Measurements from ENCODE around the gene RRP7A. TPM values are rescaled to one million over a fixed set of nuclear protein-coding genes. Genes with fewer than 3 reads are reported as not detected.
"Not testable (repeated sequence)": the region's sequence is repeated elsewhere in the genome, so short reads cannot be mapped to it uniquely, and the experiment has no call there.

The RRP7A gene
- total and polyA plus RNA-seq, 4 donors: 5.3 to 38.9 (median 28.1) TPM

DNA sequence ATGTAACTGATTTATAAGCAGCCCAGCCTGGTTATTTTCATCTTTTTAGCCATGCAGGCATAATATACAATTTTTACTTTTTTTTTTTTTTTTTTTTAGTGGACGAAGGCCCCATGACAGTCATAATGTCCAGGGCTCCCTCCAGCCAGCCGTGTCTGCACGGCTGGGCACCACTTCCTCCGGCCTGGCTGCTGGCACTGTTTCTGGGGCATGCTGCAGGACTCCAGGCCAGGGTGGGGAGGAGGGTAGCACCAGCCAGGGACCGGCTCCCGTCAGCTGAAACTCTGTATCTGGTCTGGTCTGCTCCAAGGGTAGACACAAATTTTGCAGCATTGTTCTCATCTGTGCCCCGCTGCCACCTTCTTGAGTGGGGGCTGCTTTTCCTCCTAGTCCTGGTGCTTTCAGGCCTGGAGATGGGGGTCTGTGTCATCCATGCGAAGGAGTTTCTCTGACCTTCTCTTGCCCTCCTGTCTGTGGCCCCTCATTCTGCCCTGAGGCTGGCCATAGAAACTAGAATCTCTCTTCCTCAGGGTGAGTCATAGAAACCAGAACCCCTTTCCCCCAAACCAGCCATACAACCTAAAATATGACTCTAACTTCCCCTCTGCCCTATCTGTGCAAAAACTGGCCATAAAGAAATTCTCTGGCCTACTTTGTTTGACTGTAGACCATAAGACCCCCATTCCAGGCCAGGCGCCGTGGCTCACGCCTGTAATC, 9.2 kb upstream of the RRP7A start:
- no peaks in the 10 kb centered on the region for H3K9me3 ChIP-seq (ENCODE audit: control insufficient read depth, low read length)
- no peak overlapping the region for H3K27ac ChIP-seq (ENCODE audit: low read depth in 1 of 2, low read length in 2 of 2)
- H3K4me1 ChIP-seq (ENCODE audit: control insufficient read depth in 1 of 2, insufficient read depth in 2 of 2, low read length in 2 of 2): no peaks in the 10 kb centered on the region
- H3K4me3 ChIP-seq (ENCODE audit: low read length in 2 of 2): no peak overlapping the region
- no peaks in the 10 kb centered on the region for H3K27me3 ChIP-seq (ENCODE audit: control insufficient read depth in 1 of 2, insufficient read depth in 2 of 2, low read length in 1 of 2)
- intact Hi-C loops (cut with DNase I): no loop called here
- no peak for DNase-seq
- WGBS, 2 donors: 82 to 92% methylated on average over 10 to 11 of the region's 11 CpGs
- no peak for ATAC-seq (ENCODE audit: low FRiP score)
- no peaks in the 10 kb centered on the region for H3K36me3 ChIP-seq (ENCODE audit: control insufficient read depth in 1 of 2, insufficient read depth in 2 of 2, low read length in 1 of 2)

GRCh38 chr22:42522546-42522945, 3.0 kb upstream of the RRP7A start:
- no peaks in the 10 kb centered on the region for H3K27me3 ChIP-seq (ENCODE audit: control insufficient read depth in 1 of 2, insufficient read depth in 2 of 2, low read length in 1 of 2)
- H3K4me3 ChIP-seq (ENCODE audit: low read length in 2 of 2): no peak overlapping the region
- no peaks in the 10 kb centered on the region for H3K4me1 ChIP-seq (ENCODE audit: control insufficient read depth in 1 of 2, insufficient read depth in 2 of 2, low read length in 2 of 2)
- no peaks in the 10 kb centered on the region for H3K36me3 ChIP-seq (ENCODE audit: control insufficient read depth in 1 of 2, insufficient read depth in 2 of 2, low read length in 1 of 2)
- no peaks in the 10 kb centered on the region for H3K9me3 ChIP-seq (ENCODE audit: control insufficient read depth, low read length)
- intact Hi-C loops (cut with DNase I): no loop called here
- 88 to 96% methylated on average over 11 to 15 of the region's 15 CpGs for WGBS, 2 donors
- DNase-seq: no peak
- no peak overlapping the region for H3K27ac ChIP-seq (ENCODE audit: low read depth in 1 of 2, low read length in 2 of 2)
- no peak for ATAC-seq (ENCODE audit: low FRiP score)

GRCh38 chr22:42521228-42521546, 1.6 kb upstream of the RRP7A start:
- ATAC-seq (ENCODE audit: low FRiP score) (no peak), DNase-seq (no peak)
- H3K36me3 ChIP-seq (ENCODE audit: control insufficient read depth in 1 of 2, insufficient read depth in 2 of 2, low read length in 1 of 2): no peaks in the 10 kb centered on the region
- no peaks in the 10 kb centered on the region for H3K4me1 ChIP-seq (ENCODE audit: control insufficient read depth in 1 of 2, insufficient read depth in 2 of 2, low read length in 2 of 2)
- H3K27me3 ChIP-seq (ENCODE audit: control insufficient read depth in 1 of 2, insufficient read depth in 2 of 2, low read length in 1 of 2): no peaks in the 10 kb centered on the region
- no peaks in the 10 kb centered on the region for H3K9me3 ChIP-seq (ENCODE audit: control insufficient read depth, low read length)
- WGBS, 2 donors: 94% methylated on average over 7 to 9 of the region's 9 CpGs
- no peak overlapping the region for H3K27ac ChIP-seq (ENCODE audit: low read depth in 1 of 2, low read length in 2 of 2)
- intact Hi-C loops (cut with DNase I): no loop called here
- H3K4me3 ChIP-seq (ENCODE audit: low read length in 2 of 2): no peak overlapping the region

- H3K9me3 ChIP-seq (ENCODE audit: control insufficient read depth, low read length); DNase-seq; H3K36me3 ChIP-seq (ENCODE audit: control insufficient read depth in 1 of 2, insufficient read depth in 2 of 2, low read length in 1 of 2); H3K27ac ChIP-seq (ENCODE audit: low read depth in 1 of 2, low read length in 2 of 2); H3K27me3 ChIP-seq (ENCODE audit: control insufficient read depth in 1 of 2, insufficient read depth in 2 of 2, low read length in 1 of 2); ATAC-seq (ENCODE audit: low FRiP score); intact Hi-C loops (cut with DNase I); H3K4me1 ChIP-seq (ENCODE audit: control insufficient read depth in 1 of 2, insufficient read depth in 2 of 2, low read length in 2 of 2): not testable (repeated sequence)
- H3K4me3 ChIP-seq (ENCODE audit: low read length in 2 of 2): peak overlapping the region; percentile 34 to 80
- 24 to 41% methylated on average over 5 to 19 of the region's 28 CpGs for WGBS, 2 donors
These were observed 715 bp downstream of the RRP7A start for GRCh38 chr22:42518638-42519524.

DNA sequence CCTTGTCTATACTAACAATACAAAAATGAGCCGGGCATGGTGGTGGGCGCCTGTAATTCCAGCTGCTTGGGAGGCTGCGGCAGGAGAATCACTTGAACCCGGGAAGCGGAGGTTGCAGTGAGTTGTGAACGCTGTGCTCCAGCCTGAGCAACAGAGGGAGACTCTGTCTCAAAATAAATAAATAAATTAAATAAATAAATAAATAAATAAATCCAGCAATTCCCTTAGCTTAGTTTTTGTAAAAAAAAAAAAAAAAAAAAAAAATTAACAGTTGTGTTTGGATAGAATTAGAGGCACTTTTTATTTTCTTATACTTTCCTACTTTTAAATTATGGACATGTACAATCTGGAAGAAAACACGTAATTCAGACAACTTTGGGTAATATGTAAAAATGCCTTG, 2.5 kb downstream of the RRP7A start:
- H3K9me3 ChIP-seq (ENCODE audit: control insufficient read depth, low read length); ATAC-seq (ENCODE audit: low FRiP score); H3K4me3 ChIP-seq (ENCODE audit: low read length in 2 of 2); DNase-seq; H3K36me3 ChIP-seq (ENCODE audit: control insufficient read depth in 1 of 2, insufficient read depth in 2 of 2, low read length in 1 of 2); H3K4me1 ChIP-seq (ENCODE audit: control insufficient read depth in 1 of 2, insufficient read depth in 2 of 2, low read length in 2 of 2); H3K27me3 ChIP-seq (ENCODE audit: control insufficient read depth in 1 of 2, insufficient read depth in 2 of 2, low read length in 1 of 2); H3K27ac ChIP-seq (ENCODE audit: low read depth in 1 of 2, low read length in 2 of 2); intact Hi-C loops (cut with DNase I): not testable (repeated sequence)
- WGBS, 2 donors: 96 to 98% methylated on average over 7 of the region's 7 CpGs

GRCh38 chr22:42515896-42516295, 3.7 kb downstream of the RRP7A start:
- no peak overlapping the region for H3K27ac ChIP-seq (ENCODE audit: low read depth in 1 of 2, low read length in 2 of 2)
- no peaks in the 10 kb centered on the region for H3K27me3 ChIP-seq (ENCODE audit: control insufficient read depth in 1 of 2, insufficient read depth in 2 of 2, low read length in 1 of 2)
- DNase-seq (no peak), ATAC-seq (ENCODE audit: low FRiP score) (no peak)
- no peak overlapping the region for H3K4me3 ChIP-seq (ENCODE audit: low read length in 2 of 2)
- no peaks in the 10 kb centered on the region for H3K4me1 ChIP-seq (ENCODE audit: control insufficient read depth in 1 of 2, insufficient read depth in 2 of 2, low read length in 2 of 2)
- 83 to 90% methylated on average over 9 to 14 of the region's 14 CpGs for WGBS, 2 donors
- intact Hi-C loops (cut with DNase I): no loop called here
- H3K9me3 ChIP-seq (ENCODE audit: control insufficient read depth, low read length): no peaks in the 10 kb centered on the region
- H3K36me3 ChIP-seq (ENCODE audit: control insufficient read depth in 1 of 2, insufficient read depth in 2 of 2, low read length in 1 of 2): no peaks in the 10 kb centered on the region

DNA sequence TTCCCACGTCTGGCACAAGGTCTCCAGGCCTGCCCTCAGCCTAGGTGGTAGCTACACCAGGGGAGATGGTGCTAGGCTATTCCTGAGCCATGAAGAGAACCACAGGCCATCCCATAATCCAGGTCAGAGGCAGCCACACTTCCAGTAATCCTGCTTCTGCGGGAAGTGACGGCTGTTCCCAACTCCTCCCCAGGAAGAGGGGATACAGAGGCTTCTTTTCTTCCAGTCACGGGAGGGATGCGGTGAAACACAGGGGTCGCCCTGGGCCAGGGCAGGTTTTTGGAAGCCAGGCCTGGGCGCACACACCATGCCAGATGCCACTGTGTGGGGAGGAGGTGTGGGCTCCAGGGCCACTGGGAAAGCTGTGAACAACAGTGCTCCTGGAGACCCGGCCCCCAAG, 4.3 kb downstream of the RRP7A start:
- H3K27me3 ChIP-seq (ENCODE audit: control insufficient read depth in 1 of 2, insufficient read depth in 2 of 2, low read length in 1 of 2); ATAC-seq (ENCODE audit: low FRiP score); H3K9me3 ChIP-seq (ENCODE audit: control insufficient read depth, low read length); DNase-seq; H3K36me3 ChIP-seq (ENCODE audit: control insufficient read depth in 1 of 2, insufficient read depth in 2 of 2, low read length in 1 of 2); H3K27ac ChIP-seq (ENCODE audit: low read depth in 1 of 2, low read length in 2 of 2); H3K4me1 ChIP-seq (ENCODE audit: control insufficient read depth in 1 of 2, insufficient read depth in 2 of 2, low read length in 2 of 2); intact Hi-C loops (cut with DNase I); H3K4me3 ChIP-seq (ENCODE audit: low read length in 2 of 2): not testable (repeated sequence)
- 76 to 88% methylated on average over 4 to 8 of the region's 8 CpGs for WGBS, 2 donors

DNA sequence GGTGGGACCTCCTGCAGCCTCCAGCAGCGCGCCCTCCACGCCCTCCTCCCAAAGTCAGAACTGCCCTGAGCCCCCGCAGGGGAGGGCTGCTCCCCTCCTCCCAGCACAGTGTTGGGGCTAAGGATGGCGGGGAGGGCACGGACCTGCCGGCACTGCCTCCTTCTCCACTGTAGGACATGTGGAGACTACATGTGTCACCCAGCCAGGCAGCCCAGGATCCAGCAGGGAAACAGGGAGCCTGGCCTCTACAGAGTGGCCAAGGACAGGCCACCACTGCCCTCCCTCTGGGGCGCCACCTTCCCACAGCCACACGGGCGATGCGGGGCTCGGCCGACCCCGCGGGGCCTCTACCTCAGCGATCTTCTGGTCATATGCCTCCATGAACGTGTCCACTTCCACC, 5.3 kb downstream of the RRP7A start:
- not testable (repeated sequence) for ATAC-seq (ENCODE audit: low FRiP score)

More for the DNA sequence above, 5.3 kb downstream of the RRP7A start:
- intact Hi-C loops (cut with DNase I); H3K36me3 ChIP-seq (ENCODE audit: control insufficient read depth in 1 of 2, insufficient read depth in 2 of 2, low read length in 1 of 2); DNase-seq; H3K9me3 ChIP-seq (ENCODE audit: control insufficient read depth, low read length); H3K27me3 ChIP-seq (ENCODE audit: control insufficient read depth in 1 of 2, insufficient read depth in 2 of 2, low read length in 1 of 2); H3K27ac ChIP-seq (ENCODE audit: low read depth in 1 of 2, low read length in 2 of 2); H3K4me1 ChIP-seq (ENCODE audit: control insufficient read depth in 1 of 2, insufficient read depth in 2 of 2, low read length in 2 of 2); H3K4me3 ChIP-seq (ENCODE audit: low read length in 2 of 2): not testable (repeated sequence)
- 86 to 91% methylated on average over 10 to 17 of the region's 17 CpGs for WGBS, 2 donors
